Measurements from ENCODE around the gene YIPF1. TPM values are rescaled to one million over a fixed set of nuclear protein-coding genes. Genes with fewer than 3 reads are reported as not detected.
A peak's percentile ranks its signal among the peaks of the same experiment; 100 is the strongest.
"Not testable (repeated sequence)": the region's sequence is repeated elsewhere in the genome, so short reads cannot be mapped to it uniquely, and the experiment has no call there.

Gene YIPF1
- total RNA-seq, 1 donor from 2014 or later = 27.1 TPM

GRCh38 chr1:53878492-53879105 lies 11.0 kb downstream of the YIPF1 start:
- H3K36me3 Mint-ChIP-seq (ENCODE audit: low read depth, unreplicated experiment) = peaks cover 21% of the 10 kb centered on the region
- Histone ChIP-seq H2AFZ (ENCODE audit: low read depth, low read length) (no peak overlapping the region), H3K27ac (ENCODE audit: low read depth, low read length) (no peak overlapping the region), H3K9me3 (ENCODE audit: insufficient read depth, low read depth, low read length) (no peaks in the 10 kb centered on the region), H4K20me1 (ENCODE audit: insufficient read depth, low read length) (no peaks in the 10 kb centered on the region), H3K27me3 (ENCODE audit: insufficient read depth, low read length) (no peaks in the 10 kb centered on the region), H3K36me3 (ENCODE audit: insufficient read depth, low read length) (peaks cover 4% of the 10 kb centered on the region), H3K4me3 (ENCODE audit: insufficient read depth, low read depth, low read length) (no peak overlapping the region), H3K9ac (ENCODE audit: low read length) (no peak overlapping the region), H3K4me2 (ENCODE audit: low read length) (no peak overlapping the region), H3K4me1 (ENCODE audit: insufficient read depth, low read length) (no peaks in the 10 kb centered on the region), H3K79me2 (ENCODE audit: insufficient read depth, low read length) (no peaks in the 10 kb centered on the region)
- no peak overlapping the region for H3K4me3 Mint-ChIP-seq (ENCODE audit: unreplicated experiment)
- H3K27me3 Mint-ChIP-seq (ENCODE audit: low read depth, unreplicated experiment) = no peaks in the 10 kb centered on the region
- H3K4me1 Mint-ChIP-seq (ENCODE audit: low read depth, unreplicated experiment) = no peaks in the 10 kb centered on the region
- no peak overlapping the region for H3K27ac Mint-ChIP-seq (ENCODE audit: unreplicated experiment)
- H3K9me3 Mint-ChIP-seq (ENCODE audit: unreplicated experiment) = no peaks in the 10 kb centered on the region
- peak; percentile 39 for DNase-seq (ENCODE audit: low read depth)
- no peak for FAIRE-seq
- TF ChIP-seq CTCF (IDR thresholded peaks at IDR 0.05; ENCODE audit: insufficient read depth, low read depth, low read length) (peak; percentile 71), EZH2 (IDR thresholded peaks at IDR 0.05; ENCODE audit: insufficient read depth, low read length) (no peak)

- not testable (repeated sequence) for FAIRE-seq; H3K9me3 ChIP-seq (ENCODE audit: insufficient read depth, low read depth, low read length); H2AFZ ChIP-seq (ENCODE audit: low read depth, low read length); H3K27me3 ChIP-seq (ENCODE audit: insufficient read depth, low read length); H3K4me2 ChIP-seq (ENCODE audit: low read length); H3K4me3 ChIP-seq (ENCODE audit: insufficient read depth, low read depth, low read length); DNase-seq (ENCODE audit: low read depth); H3K27me3 Mint-ChIP-seq (ENCODE audit: low read depth, unreplicated experiment); H3K4me1 ChIP-seq (ENCODE audit: insufficient read depth, low read length); H3K27ac ChIP-seq (ENCODE audit: low read depth, low read length); H3K36me3 ChIP-seq (ENCODE audit: insufficient read depth, low read length); H3K4me3 Mint-ChIP-seq (ENCODE audit: unreplicated experiment); H3K27ac Mint-ChIP-seq (ENCODE audit: unreplicated experiment); H3K4me1 Mint-ChIP-seq (ENCODE audit: low read depth, unreplicated experiment); H3K9me3 Mint-ChIP-seq (ENCODE audit: unreplicated experiment); H4K20me1 ChIP-seq (ENCODE audit: insufficient read depth, low read length); H3K36me3 Mint-ChIP-seq (ENCODE audit: low read depth, unreplicated experiment); H3K79me2 ChIP-seq (ENCODE audit: insufficient read depth, low read length); H3K9ac ChIP-seq (ENCODE audit: low read length)
Measured at GRCh38 chr1:53875150-53875549, 14.4 kb downstream of the YIPF1 start.

- Histone ChIP-seq H3K36me3 (ENCODE audit: insufficient read depth, low read length) (peaks cover 8% of the 10 kb centered on the region), H4K20me1 (ENCODE audit: insufficient read depth, low read length) (no peaks in the 10 kb centered on the region), H3K9ac (ENCODE audit: low read length) (no peak overlapping the region), H3K27me3 (ENCODE audit: insufficient read depth, low read length) (no peaks in the 10 kb centered on the region), H3K27ac (ENCODE audit: low read depth, low read length) (no peak overlapping the region), H3K4me1 (ENCODE audit: insufficient read depth, low read length) (peaks cover 4% of the 10 kb centered on the region), H3K4me3 (ENCODE audit: insufficient read depth, low read depth, low read length) (no peak overlapping the region), H3K79me2 (ENCODE audit: insufficient read depth, low read length) (no peaks in the 10 kb centered on the region), H3K4me2 (ENCODE audit: low read length) (no peak overlapping the region), H2AFZ (ENCODE audit: low read depth, low read length) (no peak overlapping the region), H3K9me3 (ENCODE audit: insufficient read depth, low read depth, low read length) (no peaks in the 10 kb centered on the region)
- FAIRE-seq = no peak
- TF ChIP-seq EZH2 (IDR thresholded peaks at IDR 0.05; ENCODE audit: insufficient read depth, low read length) = no peak
- no peak for TF ChIP-seq CTCF (IDR thresholded peaks at IDR 0.05; ENCODE audit: insufficient read depth, low read depth, low read length)
- Mint-ChIP-seq H3K9me3 (ENCODE audit: unreplicated experiment) (no peaks in the 10 kb centered on the region), H3K36me3 (ENCODE audit: low read depth, unreplicated experiment) (peaks cover 20% of the 10 kb centered on the region), H3K27ac (ENCODE audit: unreplicated experiment) (no peak overlapping the region), H3K4me3 (ENCODE audit: unreplicated experiment) (no peak overlapping the region), H3K4me1 (ENCODE audit: low read depth, unreplicated experiment) (no peaks in the 10 kb centered on the region), H3K27me3 (ENCODE audit: low read depth, unreplicated experiment) (no peaks in the 10 kb centered on the region)
- DNase-seq (ENCODE audit: low read depth) = no peak
Measured at GRCh38 chr1:53871773-53872484, 17.7 kb downstream of the YIPF1 start.
